ENCODE results near the gene RAD52. TPM values are rescaled to one million over a fixed set of nuclear protein-coding genes. Genes with fewer than 3 reads are reported as not detected.

Gene RAD52
- polyA plus RNA-seq, 5 donors = 26.0 to 50.9 (median 36.1) TPM

GRCh38 chr12:879641-880040, 69.9 kb downstream of the RAD52 start:
- no peak for DNase-seq

DNA sequence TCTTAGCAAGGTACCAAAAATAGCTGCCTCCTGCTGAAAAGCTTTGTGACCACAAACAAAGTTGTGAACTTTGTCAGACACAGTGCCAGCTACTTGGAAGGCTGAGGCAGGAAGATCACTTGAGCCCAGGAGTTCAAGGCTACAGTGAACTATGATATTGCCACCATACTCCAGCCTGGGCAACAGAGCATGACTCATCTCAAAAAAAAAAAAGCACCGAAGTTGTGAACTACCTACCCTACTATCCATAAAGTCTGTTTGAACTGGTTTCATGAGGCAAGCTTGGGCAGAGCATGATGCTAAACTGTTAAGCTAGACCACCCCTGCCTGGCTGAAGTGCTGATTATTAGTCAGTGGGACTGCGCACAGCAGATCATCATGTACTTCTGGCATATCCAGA, 75.5 kb downstream of the RAD52 start:
- DNase-seq = no peak

DNA sequence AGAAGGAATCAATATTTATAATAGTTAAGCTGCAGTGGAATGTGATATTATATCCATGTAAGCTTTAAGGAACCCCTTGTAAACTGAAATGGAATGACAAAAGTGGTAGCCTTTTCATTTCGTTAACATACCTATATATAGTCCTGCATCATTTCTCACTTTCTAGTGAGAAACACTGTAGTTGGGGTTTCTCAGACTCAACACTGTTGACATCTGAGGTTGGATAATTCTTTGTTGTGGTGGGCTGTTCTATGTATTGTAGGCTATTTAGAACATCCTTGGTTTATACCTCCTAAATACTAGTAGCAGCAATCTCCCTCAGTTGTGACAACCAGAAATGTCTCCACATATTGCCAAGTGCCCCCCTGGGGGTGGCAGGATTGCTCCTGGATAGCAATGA, 79.1 kb downstream of the RAD52 start:
- no peak for DNase-seq

- DNase-seq = no peak
Observed at GRCh38 chr12:868722-869121, 80.8 kb downstream of the RAD52 start.

GRCh38 chr12:867905-868304, 81.6 kb downstream of the RAD52 start:
- DNase-seq = no peak

GRCh38 chr12:865614-866013, 83.9 kb downstream of the RAD52 start:
- DNase-seq = no peak

DNA sequence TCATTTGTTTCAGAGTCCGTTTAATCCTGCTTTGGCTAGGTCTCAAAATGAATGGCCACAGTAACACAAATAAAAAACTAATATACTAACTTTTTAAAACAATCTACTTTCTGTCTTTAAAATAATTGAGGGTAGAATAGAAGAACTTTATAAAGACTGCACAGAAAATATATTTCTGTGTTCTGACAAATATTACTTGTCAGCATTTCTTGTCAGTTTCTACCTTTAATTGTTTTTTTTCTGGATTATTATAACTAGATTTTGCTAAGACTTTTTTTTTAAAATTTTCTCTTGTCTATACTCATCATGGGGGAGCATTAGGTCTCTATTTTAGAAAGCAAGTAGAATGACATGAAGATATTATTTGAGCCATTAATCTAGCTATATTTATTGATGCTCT, 86.2 kb downstream of the RAD52 start:
- DNase-seq = no peak

GRCh38 chr12:862303-862911, 87.1 kb downstream of the RAD52 start:
- no peak for DNase-seq

Other genes with a start within 250 kb of the RAD52 start
- 100 to 1,000 TPM in 1 of 5 donors, 10 to 100 TPM in 4; 74.1 to 111 (median 93.5) TPM for gene WNK1, start 197.1 kb downstream of the RAD52 start, polyA plus RNA-seq (ENCODE audit: insufficient read depth in 1 of 5, insufficient read length in 5 of 5, low replicate concordance in 1 of 5)
- gene ERC1, start 41.5 kb upstream of the RAD52 start, polyA plus RNA-seq (ENCODE audit: insufficient read depth in 1 of 5, insufficient read length in 5 of 5, low replicate concordance in 1 of 5) = 10 to 100 TPM; 27.0 to 40.4 (median 33.6) TPM

Data from right lung (tissue), 5 donors.